ENCODE measurements around the gene CALML6. TPM values are rescaled to one million over a fixed set of nuclear protein-coding genes. Genes with fewer than 3 reads are reported as not detected.

CALML6 gene
- 1.8 TPM for polyA plus RNA-seq
- long read RNA-seq, donor 1 = 0 reads
- long read RNA-seq, donor 2 = 0 reads
- long read RNA-seq, donor 3 = 0 reads
- long read RNA-seq, donor 4 = 0 reads
- long read RNA-seq, donor 5 = 0 reads
- long read RNA-seq, donor 6 = 0 reads
- long read RNA-seq, donor 7 = 0 reads
- long read RNA-seq, donor 8 = 0 reads
- long read RNA-seq, donor 9 = 0 reads
- long read RNA-seq, donor 10 = 0 reads
- long read RNA-seq, donor 11 = 0 reads

GRCh38 chr1:1914971-1915692 lies at the start of gene CALML6:
Gene CALML6, plus strand, starts transcription at chr1:1915260. Its CDS starts 21 bp downstream, at chr1:1915281.
- no peak within 1 kb of the TSS for H3K4me3 ChIP-seq (ENCODE audit: low read length)
- H3K27me3 ChIP-seq (ENCODE audit: control insufficient read depth, insufficient read depth, low read length) = no peaks in the 10 kb centered on the region
- H3K4me1 ChIP-seq (ENCODE audit: control insufficient read depth, insufficient read depth, low read length) = peaks cover 26% of the 10 kb centered on the region
- H3K36me3 ChIP-seq (ENCODE audit: control insufficient read depth, insufficient read depth, low read length) = no peaks in the 10 kb centered on the region
- no CpG with 5 or more reads among the region's 15 CpGs for WGBS (ENCODE audit: insufficient coverage, low lambda C conversion rate)
- peaks cover 5% of the 10 kb centered on the region for H3K9me3 ChIP-seq (ENCODE audit: control insufficient read depth, low read depth, low read length)
- DNase-seq = no peak
- H3K27ac ChIP-seq (ENCODE audit: low read length) = peak within 1 kb of the TSS; percentile 63

- no peak overlapping the region for H3K4me3 ChIP-seq (ENCODE audit: low read length)
- no peak overlapping the region for H3K27ac ChIP-seq (ENCODE audit: low read length)
- no peak for DNase-seq
- no peaks in the 10 kb centered on the region for H3K27me3 ChIP-seq (ENCODE audit: control insufficient read depth, insufficient read depth, low read length)
- 100% methylated on average over 1 of the region's 3 CpGs for WGBS (ENCODE audit: insufficient coverage, low lambda C conversion rate)
- peaks cover 2% of the 10 kb centered on the region for H3K36me3 ChIP-seq (ENCODE audit: control insufficient read depth, insufficient read depth, low read length)
- no peaks in the 10 kb centered on the region for H3K9me3 ChIP-seq (ENCODE audit: control insufficient read depth, low read depth, low read length)
- peaks cover 12% of the 10 kb centered on the region for H3K4me1 ChIP-seq (ENCODE audit: control insufficient read depth, insufficient read depth, low read length)
Measured at GRCh38 chr1:1867164-1867563, 47.9 kb upstream of the CALML6 start.

- no CpG with 5 or more reads among the region's 4 CpGs for WGBS (ENCODE audit: insufficient coverage, low lambda C conversion rate)
- DNase-seq = no peak
- Histone ChIP-seq H3K36me3 (ENCODE audit: control insufficient read depth, insufficient read depth, low read length) (peaks cover 16% of the 10 kb centered on the region), H3K27me3 (ENCODE audit: control insufficient read depth, insufficient read depth, low read length) (no peaks in the 10 kb centered on the region), H3K4me1 (ENCODE audit: control insufficient read depth, insufficient read depth, low read length) (no peaks in the 10 kb centered on the region), H3K4me3 (ENCODE audit: low read length) (no peak overlapping the region), H3K27ac (ENCODE audit: low read length) (no peak overlapping the region), H3K9me3 (ENCODE audit: control insufficient read depth, low read depth, low read length) (no peaks in the 10 kb centered on the region)
Measured at GRCh38 chr1:1869469-1869868, 45.6 kb upstream of the CALML6 start.

DNA sequence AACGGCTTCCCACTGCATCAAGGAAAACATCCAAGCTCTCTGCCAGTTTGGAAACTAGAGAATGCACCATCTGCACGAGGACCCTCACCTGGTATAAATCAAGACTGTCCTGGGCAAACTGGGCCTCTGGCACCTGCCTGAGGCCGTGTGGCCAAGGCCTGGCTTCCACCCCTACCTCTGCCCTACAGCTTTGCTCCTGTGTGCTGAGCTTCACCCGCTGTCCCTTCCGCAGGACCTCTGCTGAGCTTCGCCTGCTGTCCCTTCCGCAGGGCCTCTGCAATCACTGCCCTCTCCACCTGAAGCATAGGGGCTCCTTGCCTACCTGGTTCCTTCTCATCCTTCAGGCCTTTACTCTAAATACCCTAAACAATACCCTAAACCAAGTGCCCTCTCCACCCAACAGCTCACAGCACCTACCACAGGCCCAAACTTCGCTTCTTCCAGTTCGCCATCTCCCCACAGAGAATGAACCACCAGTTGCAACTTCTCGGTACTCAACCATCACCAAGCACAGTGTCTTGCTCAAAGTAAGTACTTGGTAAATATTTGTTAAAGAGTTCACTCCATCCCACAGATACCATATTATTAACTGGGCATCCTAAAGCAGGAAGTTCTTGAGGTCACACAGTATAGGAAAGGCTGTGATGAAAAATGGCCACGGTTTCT lies 42.6 kb upstream of the CALML6 start:
- WGBS (ENCODE audit: insufficient coverage, low lambda C conversion rate) = 83% methylated on average over 3 of the region's 11 CpGs
- DNase-seq = no peak
- H3K27ac ChIP-seq (ENCODE audit: low read length) = no peak overlapping the region
- no peaks in the 10 kb centered on the region for H3K27me3 ChIP-seq (ENCODE audit: control insufficient read depth, insufficient read depth, low read length)
- peaks cover 35% of the 10 kb centered on the region for H3K36me3 ChIP-seq (ENCODE audit: control insufficient read depth, insufficient read depth, low read length)
- H3K4me3 ChIP-seq (ENCODE audit: low read length) = no peak overlapping the region
- H3K4me1 ChIP-seq (ENCODE audit: control insufficient read depth, insufficient read depth, low read length) = no peaks in the 10 kb centered on the region
- no peaks in the 10 kb centered on the region for H3K9me3 ChIP-seq (ENCODE audit: control insufficient read depth, low read depth, low read length)

DNA sequence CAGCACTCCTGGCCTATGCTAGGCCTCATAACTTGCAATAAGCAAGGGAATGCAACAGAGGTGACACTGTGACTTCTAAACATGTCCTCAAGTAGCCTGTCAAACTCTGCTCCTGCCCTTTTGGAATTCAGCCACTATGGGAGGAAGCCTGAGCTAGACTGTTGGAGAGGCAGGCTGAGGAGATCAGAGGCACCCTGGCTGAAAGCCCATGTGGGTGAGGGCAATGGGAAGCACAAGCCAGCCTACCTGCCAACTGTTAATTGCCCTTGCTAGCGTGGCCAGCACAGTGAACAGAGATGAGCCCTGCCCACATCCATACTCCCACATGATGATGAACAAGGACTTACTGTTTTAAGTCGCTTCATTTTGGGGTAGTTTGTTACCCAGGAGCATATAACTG lies 41.9 kb upstream of the CALML6 start:
- no peak for DNase-seq
- H3K27me3 ChIP-seq (ENCODE audit: control insufficient read depth, insufficient read depth, low read length) = no peaks in the 10 kb centered on the region
- H3K36me3 ChIP-seq (ENCODE audit: control insufficient read depth, insufficient read depth, low read length) = peaks cover 35% of the 10 kb centered on the region
- no peaks in the 10 kb centered on the region for H3K9me3 ChIP-seq (ENCODE audit: control insufficient read depth, low read depth, low read length)
- no CpG with 5 or more reads among the region's 2 CpGs for WGBS (ENCODE audit: insufficient coverage, low lambda C conversion rate)
- no peak overlapping the region for H3K27ac ChIP-seq (ENCODE audit: low read length)
- H3K4me1 ChIP-seq (ENCODE audit: control insufficient read depth, insufficient read depth, low read length) = no peaks in the 10 kb centered on the region
- H3K4me3 ChIP-seq (ENCODE audit: low read length) = no peak overlapping the region

DNA sequence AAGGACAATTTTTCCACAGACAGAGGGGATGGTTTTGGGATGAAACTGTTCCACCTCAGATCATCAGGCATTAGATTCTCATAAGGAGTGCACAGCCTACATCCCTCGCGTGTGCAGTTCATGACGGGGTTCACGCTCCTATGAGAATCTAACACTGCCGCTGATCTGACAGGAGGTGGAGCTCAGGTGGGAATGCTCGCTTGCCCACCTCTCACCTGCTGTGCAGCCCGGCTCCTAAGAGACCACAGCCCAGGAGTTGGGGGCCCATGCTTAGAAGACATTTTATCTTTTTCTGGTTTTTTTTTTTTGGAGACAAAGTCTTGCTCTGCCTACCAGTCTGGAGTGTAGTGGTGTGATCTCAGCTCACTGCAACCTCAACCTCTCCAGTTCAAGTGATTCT lies 40.2 kb upstream of the CALML6 start:
- Histone ChIP-seq H3K27ac (ENCODE audit: low read length) (no peak overlapping the region), H3K36me3 (ENCODE audit: control insufficient read depth, insufficient read depth, low read length) (peaks cover 42% of the 10 kb centered on the region), H3K27me3 (ENCODE audit: control insufficient read depth, insufficient read depth, low read length) (no peaks in the 10 kb centered on the region), H3K4me3 (ENCODE audit: low read length) (no peak overlapping the region), H3K9me3 (ENCODE audit: control insufficient read depth, low read depth, low read length) (no peaks in the 10 kb centered on the region), H3K4me1 (ENCODE audit: control insufficient read depth, insufficient read depth, low read length) (peaks cover 2% of the 10 kb centered on the region)
- no peak for DNase-seq
- WGBS (ENCODE audit: insufficient coverage, low lambda C conversion rate) = no CpG with 5 or more reads among the region's 7 CpGs

GRCh38 chr1:1875932-1876331 lies 39.1 kb upstream of the CALML6 start:
- Histone ChIP-seq H3K27ac (ENCODE audit: low read length) (no peak overlapping the region), H3K4me3 (ENCODE audit: low read length) (no peak overlapping the region), H3K36me3 (ENCODE audit: control insufficient read depth, insufficient read depth, low read length) (peaks cover 40% of the 10 kb centered on the region), H3K27me3 (ENCODE audit: control insufficient read depth, insufficient read depth, low read length) (no peaks in the 10 kb centered on the region), H3K4me1 (ENCODE audit: control insufficient read depth, insufficient read depth, low read length) (peaks cover 9% of the 10 kb centered on the region), H3K9me3 (ENCODE audit: control insufficient read depth, low read depth, low read length) (no peaks in the 10 kb centered on the region)
- no CpG with 5 or more reads among the region's 1 CpG for WGBS (ENCODE audit: insufficient coverage, low lambda C conversion rate)
- no peak for DNase-seq

GRCh38 chr1:1876335-1876930 lies 38.6 kb upstream of the CALML6 start:
- DNase-seq = no peak
- no peaks in the 10 kb centered on the region for H3K27me3 ChIP-seq (ENCODE audit: control insufficient read depth, insufficient read depth, low read length)
- H3K27ac ChIP-seq (ENCODE audit: low read length) = no peak overlapping the region
- H3K36me3 ChIP-seq (ENCODE audit: control insufficient read depth, insufficient read depth, low read length) = peaks cover 40% of the 10 kb centered on the region
- H3K4me1 ChIP-seq (ENCODE audit: control insufficient read depth, insufficient read depth, low read length) = peaks cover 13% of the 10 kb centered on the region
- no peak overlapping the region for H3K4me3 ChIP-seq (ENCODE audit: low read length)
- 100% methylated on average over 3 of the region's 11 CpGs for WGBS (ENCODE audit: insufficient coverage, low lambda C conversion rate)
- H3K9me3 ChIP-seq (ENCODE audit: control insufficient read depth, low read depth, low read length) = no peaks in the 10 kb centered on the region

DNA sequence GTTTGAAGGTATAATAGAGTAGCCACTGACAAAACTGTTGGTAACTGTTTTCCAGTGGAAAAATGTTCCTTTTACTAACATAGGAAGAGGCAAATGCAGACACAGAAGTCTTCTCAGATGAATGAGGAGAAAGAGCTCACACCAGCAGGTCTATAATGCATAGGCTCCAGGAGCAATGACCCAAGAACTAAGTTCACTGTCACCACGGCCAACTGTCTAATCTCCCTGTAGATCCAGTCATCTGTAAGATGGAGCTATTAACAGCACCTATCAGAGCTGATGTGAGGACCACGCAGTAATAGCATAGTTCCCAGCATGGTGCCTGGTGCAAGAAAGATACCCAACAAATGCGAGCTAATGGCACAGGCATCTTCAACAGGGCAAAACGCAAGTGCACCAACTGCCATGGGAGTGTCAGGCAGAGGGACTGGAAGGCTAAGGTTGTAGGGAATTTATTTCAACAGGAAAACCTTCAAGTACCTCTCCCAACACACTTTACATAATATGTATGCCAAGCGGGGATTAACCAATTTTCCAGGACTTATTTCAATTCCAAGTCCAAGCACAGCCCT lies 37.1 kb upstream of the CALML6 start:
- Histone ChIP-seq H3K27me3 (ENCODE audit: control insufficient read depth, insufficient read depth, low read length) (no peaks in the 10 kb centered on the region), H3K4me3 (ENCODE audit: low read length) (no peak overlapping the region), H3K27ac (ENCODE audit: low read length) (no peak overlapping the region), H3K36me3 (ENCODE audit: control insufficient read depth, insufficient read depth, low read length) (peaks cover 33% of the 10 kb centered on the region), H3K4me1 (ENCODE audit: control insufficient read depth, insufficient read depth, low read length) (peaks cover 27% of the 10 kb centered on the region), H3K9me3 (ENCODE audit: control insufficient read depth, low read depth, low read length) (no peaks in the 10 kb centered on the region)
- WGBS (ENCODE audit: insufficient coverage, low lambda C conversion rate) = no CpG with 5 or more reads among the region's 5 CpGs
- no peak for DNase-seq

GRCh38 chr1:1879942-1880341 lies 35.1 kb upstream of the CALML6 start:
- no peaks in the 10 kb centered on the region for H3K27me3 ChIP-seq (ENCODE audit: control insufficient read depth, insufficient read depth, low read length)
- no peak overlapping the region for H3K27ac ChIP-seq (ENCODE audit: low read length)
- H3K4me1 ChIP-seq (ENCODE audit: control insufficient read depth, insufficient read depth, low read length) = peaks cover 33% of the 10 kb centered on the region
- DNase-seq = no peak
- H3K9me3 ChIP-seq (ENCODE audit: control insufficient read depth, low read depth, low read length) = no peaks in the 10 kb centered on the region
- WGBS (ENCODE audit: insufficient coverage, low lambda C conversion rate) = no CpG with 5 or more reads among the region's 5 CpGs
- H3K4me3 ChIP-seq (ENCODE audit: low read length) = no peak overlapping the region
- peaks cover 26% of the 10 kb centered on the region for H3K36me3 ChIP-seq (ENCODE audit: control insufficient read depth, insufficient read depth, low read length)
